ENCODE results near the gene HEPACAM. TPM values are rescaled to one million over a fixed set of nuclear protein-coding genes. Genes with fewer than 3 reads are reported as not detected.

The HEPACAM gene
- total RNA-seq, 4 donors from 2014 or later: 0.40 to 0.70 TPM; not detected in 2

DNA sequence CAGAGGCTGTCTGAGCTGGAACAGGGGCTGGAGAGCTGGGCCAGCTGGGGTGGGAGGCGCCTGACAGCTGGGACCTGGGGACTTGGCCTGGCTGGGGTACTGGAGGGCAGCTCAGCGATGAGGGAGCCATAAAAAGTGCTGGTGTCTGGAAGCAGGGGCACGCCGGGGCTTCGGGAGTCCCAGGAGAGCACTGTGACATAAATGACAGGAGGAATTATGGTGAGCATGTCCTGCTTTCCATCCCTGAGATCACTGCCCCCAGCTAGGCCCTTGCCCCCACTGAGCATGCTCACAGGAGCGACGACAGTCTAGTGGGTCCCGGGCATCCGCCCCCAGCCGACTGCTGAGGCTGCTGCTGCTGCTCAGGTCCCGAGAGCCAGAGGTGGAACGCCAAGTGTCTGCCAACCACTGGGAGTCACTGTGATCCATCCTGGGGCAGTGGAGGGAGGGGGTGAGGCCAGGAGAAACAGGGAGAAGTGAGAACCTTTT lies 44.4 kb downstream of the HEPACAM start:
- Histone ChIP-seq H3K4me1 (peaks cover 27 to 35% of the 10 kb centered on the region in 2 donors), H3K36me3 (no peaks in the 10 kb centered on the region), H3K27me3 (no peaks in the 10 kb centered on the region), H3K27ac (peak overlapping the region in 3 of 4 donors; percentile 28 to 50 (median 32)), H3K4me3 (no peak overlapping the region), H3K9me3 (no peaks in the 10 kb centered on the region)
- ATAC-seq: peak in 1 of 2 donors; percentile 20
- intact Hi-C loops (cut with DNase I; ENCODE audit: low total_unique reads): loop anchor here (5.0 kb wide), 1 partner anchor 154 kb away; the partner anchor contains the start of gene NRGN
- DNase-seq: no peak
- in situ Hi-C loops (cut with MboI; ENCODE audit: low sequenced_read_pairs in 4 of 4): no loop called here
- TF ChIP-seq, protein P1, sequence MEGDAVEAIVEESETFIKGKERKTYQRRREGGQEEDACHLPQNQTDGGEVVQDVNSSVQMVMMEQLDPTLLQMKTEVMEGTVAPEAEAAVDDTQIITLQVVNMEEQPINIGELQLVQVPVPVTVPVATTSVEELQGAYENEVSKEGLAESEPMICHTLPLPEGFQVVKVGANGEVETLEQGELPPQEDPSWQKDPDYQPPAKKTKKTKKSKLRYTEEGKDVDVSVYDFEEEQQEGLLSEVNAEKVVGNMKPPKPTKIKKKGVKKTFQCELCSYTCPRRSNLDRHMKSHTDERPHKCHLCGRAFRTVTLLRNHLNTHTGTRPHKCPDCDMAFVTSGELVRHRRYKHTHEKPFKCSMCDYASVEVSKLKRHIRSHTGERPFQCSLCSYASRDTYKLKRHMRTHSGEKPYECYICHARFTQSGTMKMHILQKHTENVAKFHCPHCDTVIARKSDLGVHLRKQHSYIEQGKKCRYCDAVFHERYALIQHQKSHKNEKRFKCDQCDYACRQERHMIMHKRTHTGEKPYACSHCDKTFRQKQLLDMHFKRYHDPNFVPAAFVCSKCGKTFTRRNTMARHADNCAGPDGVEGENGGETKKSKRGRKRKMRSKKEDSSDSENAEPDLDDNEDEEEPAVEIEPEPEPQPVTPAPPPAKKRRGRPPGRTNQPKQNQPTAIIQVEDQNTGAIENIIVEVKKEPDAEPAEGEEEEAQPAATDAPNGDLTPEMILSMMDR (IDR thresholded peaks at IDR 0.05 in 4 of 5, conservative IDR thresholded peaks at IDR 0.05 in 1 of 5): no peak
- TF ChIP-seq POLR2A (IDR thresholded peaks at IDR 0.05): no peak

DNA sequence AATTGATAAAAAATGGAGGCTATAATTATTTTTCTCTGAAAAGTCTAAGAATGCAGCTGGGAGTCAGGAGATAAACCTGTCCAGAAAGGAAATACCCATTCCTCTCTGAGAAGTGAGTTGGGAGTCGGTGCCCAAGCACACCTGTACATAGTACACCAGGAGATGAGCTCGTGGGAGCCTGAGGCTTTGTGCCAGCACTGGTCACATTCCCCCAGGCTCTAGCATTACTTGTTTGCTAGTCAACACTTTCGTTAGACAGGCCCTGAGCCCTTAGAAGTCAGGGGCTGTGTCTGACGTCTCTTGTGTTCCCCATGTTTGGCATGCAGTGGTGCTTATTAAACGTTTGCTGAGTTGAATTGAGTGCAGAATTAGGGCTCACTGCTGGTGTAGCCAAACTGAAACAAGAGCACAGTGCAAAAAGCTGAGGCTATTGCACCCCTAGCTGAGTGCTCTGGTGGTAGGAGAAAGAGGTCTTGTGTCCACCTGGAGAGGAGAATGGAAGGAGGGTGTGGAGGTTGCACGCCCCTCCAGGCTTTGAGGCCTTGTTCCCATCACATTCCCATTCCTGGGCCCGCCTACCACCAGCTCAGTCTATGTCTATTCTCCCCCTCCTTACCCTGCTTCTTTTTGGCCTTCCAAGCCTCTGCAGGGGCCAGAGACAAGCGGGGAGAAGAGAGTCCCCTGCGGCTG lies 45.0 kb downstream of the HEPACAM start:
- TF ChIP-seq, protein P1 (IDR thresholded peaks at IDR 0.05 in 4 of 5, conservative IDR thresholded peaks at IDR 0.05 in 1 of 5): no peak
- TF ChIP-seq POLR2A (IDR thresholded peaks at IDR 0.05): no peak
- no peaks in the 10 kb centered on the region for H3K27me3 ChIP-seq
- H3K4me1 ChIP-seq: peaks cover 27 to 35% of the 10 kb centered on the region in 2 donors
- in situ Hi-C loops (cut with MboI; ENCODE audit: low sequenced_read_pairs in 4 of 4): no loop called here
- intact Hi-C loops (cut with DNase I; ENCODE audit: low total_unique reads): loop anchor here (5.0 kb wide), 1 partner anchor 154 kb away; the partner anchor contains the start of gene NRGN
- H3K9me3 ChIP-seq: no peaks in the 10 kb centered on the region
- DNase-seq (no peak), ATAC-seq (peak in 1 of 2 donors; percentile 24)
- peak overlapping the region in 3 of 4 donors; percentile 28 to 50 (median 32) for H3K27ac ChIP-seq
- H3K36me3 ChIP-seq: no peaks in the 10 kb centered on the region
- no peak overlapping the region for H3K4me3 ChIP-seq

DNA sequence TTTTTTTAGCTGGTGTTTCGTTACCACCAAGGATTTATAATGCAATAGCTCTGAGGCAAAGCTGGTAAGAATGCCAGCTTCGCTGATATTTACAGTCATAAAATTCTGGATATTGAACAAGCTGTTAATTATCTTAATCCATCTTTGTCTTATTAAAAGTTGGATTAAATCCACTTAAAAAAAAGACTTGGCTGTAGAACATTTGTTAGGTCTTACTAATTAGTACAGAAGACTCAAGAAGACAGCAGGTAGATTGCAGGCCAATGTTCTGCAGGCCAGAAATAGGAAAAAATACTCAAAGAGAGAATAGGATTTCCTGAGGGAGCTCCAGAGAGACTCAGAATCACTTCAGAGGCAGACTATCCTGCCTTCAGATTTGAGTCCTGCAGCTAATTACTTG lies 45.7 kb downstream of the HEPACAM start:
- Histone ChIP-seq H3K4me3 (no peak overlapping the region), H3K27me3 (no peaks in the 10 kb centered on the region), H3K4me1 (peaks cover 27 to 35% of the 10 kb centered on the region in 2 donors), H3K27ac (no peak overlapping the region), H3K36me3 (no peaks in the 10 kb centered on the region), H3K9me3 (no peaks in the 10 kb centered on the region)
- TF ChIP-seq, protein P1 (IDR thresholded peaks at IDR 0.05 in 4 of 5, conservative IDR thresholded peaks at IDR 0.05 in 1 of 5): no peak
- no peak for TF ChIP-seq POLR2A (IDR thresholded peaks at IDR 0.05)
- ATAC-seq (no peak), DNase-seq (no peak)
- in situ Hi-C loops (cut with MboI; ENCODE audit: low sequenced_read_pairs in 4 of 4): no loop called here
- intact Hi-C loops (cut with DNase I; ENCODE audit: low total_unique reads): loop anchor here (5.0 kb wide), 1 partner anchor 153 kb away; the partner anchor contains the start of gene NRGN

DNA sequence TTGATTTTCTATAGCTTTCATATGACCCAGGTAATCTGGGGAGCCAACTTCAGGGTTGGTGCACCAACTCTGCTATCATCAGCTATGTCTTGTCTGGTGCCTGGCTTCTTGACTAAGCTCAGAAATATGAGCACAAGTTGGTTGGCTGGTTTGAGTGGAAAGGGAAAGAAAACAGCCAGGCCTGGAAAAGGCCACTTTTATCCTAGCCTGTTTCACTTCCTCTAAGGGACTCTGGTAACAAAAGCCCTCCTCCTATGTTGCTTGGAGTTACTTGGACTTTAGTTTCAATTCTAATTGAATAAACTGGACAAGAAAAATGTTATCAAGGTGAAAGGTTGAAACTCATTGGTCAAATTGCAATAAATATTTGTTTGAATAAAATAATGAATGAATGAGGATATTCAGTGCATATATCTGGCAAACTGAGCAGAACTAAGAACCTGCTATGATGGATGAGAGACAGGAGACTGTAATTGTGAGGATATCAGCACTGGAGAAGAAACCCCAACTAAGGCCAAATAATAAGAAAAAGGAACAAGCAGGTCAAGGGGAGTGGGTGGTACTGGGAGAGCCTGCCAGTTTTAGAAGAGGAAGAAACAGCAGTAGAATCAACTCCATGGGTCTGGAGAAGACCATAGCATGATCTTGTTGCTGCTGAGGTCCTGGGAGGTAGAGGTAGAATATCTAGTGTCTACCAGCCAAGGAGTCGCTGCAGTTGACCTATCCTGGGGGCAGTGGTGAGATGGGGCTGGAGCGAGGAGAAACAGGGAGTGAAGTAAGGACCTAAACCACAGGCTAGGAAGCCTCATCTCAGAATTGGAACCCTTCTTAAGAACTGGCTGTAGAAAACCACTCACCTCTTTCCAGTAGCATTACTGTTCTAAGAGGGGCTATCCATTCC lies 46.4 kb downstream of the HEPACAM start:
- Histone ChIP-seq H3K27me3 (no peaks in the 10 kb centered on the region), H3K4me1 (peaks cover 27 to 35% of the 10 kb centered on the region in 2 donors), H3K9me3 (no peaks in the 10 kb centered on the region), H3K4me3 (no peak overlapping the region), H3K36me3 (no peaks in the 10 kb centered on the region), H3K27ac (peak overlapping the region in 1 of 4 donors; percentile 38)
- in situ Hi-C loops (cut with MboI; ENCODE audit: low sequenced_read_pairs in 4 of 4): no loop called here
- intact Hi-C loops (cut with DNase I; ENCODE audit: low total_unique reads): loop anchor here (5.0 kb wide), 1 partner anchor 152 kb away; the partner anchor contains the start of gene NRGN
- ATAC-seq (no peak), DNase-seq (no peak)
- TF ChIP-seq, protein P1 (IDR thresholded peaks at IDR 0.05 in 4 of 5, conservative IDR thresholded peaks at IDR 0.05 in 1 of 5): no peak
- no peak for TF ChIP-seq POLR2A (IDR thresholded peaks at IDR 0.05)
